DND-41 (cell line): ENCODE measurements around the gene TTYH1.
A peak's percentile ranks its signal among the peaks of the same experiment; 100 is the strongest.
"Not testable (repeated sequence)": the region's sequence is repeated elsewhere in the genome, so short reads cannot be mapped to it uniquely, and the experiment has no call there.

ENCODE experiments used
- ATAC-seq: fragments of 200-7000 bp; cut with Tn5 transposase; 3 replicates; pipeline ENCODE4 v1.9.1; 2021; ENCODE audit warnings: low read depth; ENCODE audit not compliant: insufficient read depth
- DNase-seq: peaks from one replicate; pipeline ENCODE4 v3.0.0-alpha.2; 2020
- H2AFZ ChIP-seq: 2 replicates; pipeline ENCODE4 v1.6.0; 2012; ENCODE audit warnings: low read depth, low read length
- H3K27ac ChIP-seq: 2 replicates; pipeline ENCODE4 v1.5.1; 2012; ENCODE audit warnings: low read length, inconsistent platforms
- H3K27me3 ChIP-seq: fragments of 200-600 bp; sonication (generic); 2 replicates; pipeline ENCODE4 v1.6.0; 2012; ENCODE audit warnings: low read length, mild to moderate bottlenecking, inconsistent platforms; ENCODE audit not compliant: insufficient read depth, poor library complexity
- H3K36me3 ChIP-seq: 2 replicates; pipeline ENCODE4 v1.5.1; 2012; ENCODE audit warnings: low read length, inconsistent platforms; ENCODE audit not compliant: insufficient read depth
- H3K4me1 ChIP-seq: 2 replicates; pipeline ENCODE4 v1.5.1; 2012; ENCODE audit warnings: mild to moderate bottlenecking, low read length; ENCODE audit not compliant: insufficient read depth
- H3K4me2 ChIP-seq: 2 replicates; pipeline ENCODE4 v1.6.0; 2012; ENCODE audit warnings: mild to moderate bottlenecking, moderate library complexity, low read length, inconsistent platforms; ENCODE audit not compliant: insufficient read depth
- H3K4me3 ChIP-seq, 2 experiments: fragments of 200-600 bp in 1 of 2; shearing (Covaris generic) in 1 of 2; 2 replicates each; pipeline ENCODE4 v1.5.1; 2012 to 2016; ENCODE audit warnings: inconsistent platforms in 2 of 2, low read length in 2 of 2, mild to moderate bottlenecking in 2 of 2, low read depth in 1 of 2, moderate library complexity in 1 of 2
- H3K79me2 ChIP-seq: 2 replicates; pipeline ENCODE4 v1.6.0; 2012; ENCODE audit warnings: low read length, inconsistent platforms; ENCODE audit not compliant: insufficient read depth
- H3K9ac ChIP-seq: 2 replicates; pipeline ENCODE4 v1.6.0; 2012; ENCODE audit warnings: low read depth, mild to moderate bottlenecking, inconsistent platforms, low read length, moderate library complexity
- H3K9me3 ChIP-seq: 2 replicates; pipeline ENCODE4 v1.5.1; 2012; ENCODE audit warnings: low read length, moderate library complexity, mild to moderate bottlenecking, inconsistent platforms; ENCODE audit not compliant: insufficient read depth, severe bottlenecking
- H4K20me1 ChIP-seq: 2 replicates; pipeline ENCODE4 v1.6.0; 2012; ENCODE audit warnings: low read length; ENCODE audit not compliant: insufficient read depth
- CTCF ChIP-seq: IDR thresholded peaks from 2 replicates; pipeline ENCODE4 v1.5.1; 2012; ENCODE audit warnings: borderline replicate concordance, low read length, moderate library complexity, mild to moderate bottlenecking; ENCODE audit not compliant: poor library complexity, severe bottlenecking; ENCODE audit errors: extremely low read depth
- EZH2 ChIP-seq: IDR thresholded peaks from 3 replicates; pipeline ENCODE4 v1.6.1; 2012; ENCODE audit warnings: borderline replicate concordance, low read depth, mild to moderate bottlenecking, moderate library complexity, low read length, inconsistent platforms; ENCODE audit not compliant: severe bottlenecking

TTYH1 gene

DNA sequence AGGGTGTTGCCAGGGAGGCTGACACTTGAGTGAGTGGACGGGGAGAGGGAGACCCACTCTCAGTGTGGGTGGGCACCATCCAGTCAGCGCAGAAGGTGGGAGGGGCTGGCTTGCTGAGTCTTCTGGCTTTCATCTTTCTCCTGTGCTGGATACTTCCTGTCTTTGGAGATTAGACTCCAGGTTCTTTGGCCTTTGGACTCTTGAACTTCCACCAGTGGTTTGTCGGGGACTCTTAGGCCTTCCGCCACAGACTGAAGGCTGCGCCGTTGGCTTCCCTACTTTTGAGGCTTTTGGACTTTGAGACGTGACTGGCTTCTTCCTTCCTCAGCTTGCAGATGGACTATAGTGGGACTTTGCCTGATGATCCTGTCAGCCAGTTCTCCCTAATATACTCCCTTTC, 29.5 kb downstream of the TTYH1 start:
- TF ChIP-seq CTCF (no peak), EZH2 (no peak)
- no peak overlapping the region for H3K9ac ChIP-seq
- no peak overlapping the region for H3K4me2 ChIP-seq
- H4K20me1 ChIP-seq: peaks cover 4% of the 10 kb centered on the region
- peaks cover 42% of the 10 kb centered on the region for H3K79me2 ChIP-seq
- no peak overlapping the region for H2AFZ ChIP-seq
- ATAC-seq: no peak
- H3K27ac ChIP-seq: no peak overlapping the region
- no peaks in the 10 kb centered on the region for H3K9me3 ChIP-seq
- H3K36me3 ChIP-seq: peaks cover 22% of the 10 kb centered on the region
- no peaks in the 10 kb centered on the region for H3K27me3 ChIP-seq
- H3K4me3 ChIP-seq: no peak overlapping the region
- DNase-seq: peak; percentile 35
- H3K4me1 ChIP-seq: peaks cover 18% of the 10 kb centered on the region

DNA sequence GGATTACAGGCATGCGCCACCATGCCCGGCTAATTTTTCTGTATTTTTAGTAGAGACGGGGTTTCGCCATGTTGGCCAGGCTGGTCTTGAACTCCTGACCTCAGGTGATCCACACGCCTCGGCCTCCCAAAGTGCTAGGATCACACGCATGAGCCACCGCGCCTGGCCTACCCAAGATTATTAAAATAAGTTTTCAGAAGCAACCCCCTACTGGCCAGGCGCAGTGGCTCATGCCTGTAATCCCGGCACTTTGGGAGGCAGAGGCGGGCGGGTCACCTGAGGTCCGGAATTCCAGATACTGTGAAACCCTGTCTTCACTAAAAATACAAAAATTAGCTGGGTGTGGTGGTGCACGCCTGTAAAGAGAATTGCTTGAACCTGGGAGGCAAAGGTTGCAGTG, 31.1 kb downstream of the TTYH1 start:
- H2AFZ ChIP-seq, H3K27ac ChIP-seq, H3K4me2 ChIP-seq, H3K9ac ChIP-seq, H3K4me3 ChIP-seq, DNase-seq, ATAC-seq, H3K9me3 ChIP-seq, H3K27me3 ChIP-seq: not testable (repeated sequence)
- Histone ChIP-seq H3K36me3 (peaks cover 37% of the 10 kb centered on the region), H3K4me1 (peaks cover 35% of the 10 kb centered on the region), H3K79me2 (peaks cover 58% of the 10 kb centered on the region), H4K20me1 (peaks cover 20% of the 10 kb centered on the region)

GRCh38 chr19:54448040-54448773, 32.9 kb downstream of the TTYH1 start:
- peak overlapping the region; percentile 71 for H3K9ac ChIP-seq
- H3K4me1 ChIP-seq: peaks cover 47% of the 10 kb centered on the region
- H3K4me2 ChIP-seq: peak overlapping the region; percentile 99
- ATAC-seq (peak; percentile 37), DNase-seq (peak; percentile 48)
- peak overlapping the region; percentile 97 for H2AFZ ChIP-seq
- peak overlapping the region; percentile 75 to 99 for H3K4me3 ChIP-seq
- no peaks in the 10 kb centered on the region for H3K9me3 ChIP-seq
- no peak for TF ChIP-seq CTCF
- no peak for TF ChIP-seq EZH2
- peaks cover 39% of the 10 kb centered on the region for H4K20me1 ChIP-seq
- peaks cover 76% of the 10 kb centered on the region for H3K79me2 ChIP-seq
- H3K27me3 ChIP-seq: no peaks in the 10 kb centered on the region
- peaks cover 53% of the 10 kb centered on the region for H3K36me3 ChIP-seq
- H3K27ac ChIP-seq: peak overlapping the region; percentile 97

DNA sequence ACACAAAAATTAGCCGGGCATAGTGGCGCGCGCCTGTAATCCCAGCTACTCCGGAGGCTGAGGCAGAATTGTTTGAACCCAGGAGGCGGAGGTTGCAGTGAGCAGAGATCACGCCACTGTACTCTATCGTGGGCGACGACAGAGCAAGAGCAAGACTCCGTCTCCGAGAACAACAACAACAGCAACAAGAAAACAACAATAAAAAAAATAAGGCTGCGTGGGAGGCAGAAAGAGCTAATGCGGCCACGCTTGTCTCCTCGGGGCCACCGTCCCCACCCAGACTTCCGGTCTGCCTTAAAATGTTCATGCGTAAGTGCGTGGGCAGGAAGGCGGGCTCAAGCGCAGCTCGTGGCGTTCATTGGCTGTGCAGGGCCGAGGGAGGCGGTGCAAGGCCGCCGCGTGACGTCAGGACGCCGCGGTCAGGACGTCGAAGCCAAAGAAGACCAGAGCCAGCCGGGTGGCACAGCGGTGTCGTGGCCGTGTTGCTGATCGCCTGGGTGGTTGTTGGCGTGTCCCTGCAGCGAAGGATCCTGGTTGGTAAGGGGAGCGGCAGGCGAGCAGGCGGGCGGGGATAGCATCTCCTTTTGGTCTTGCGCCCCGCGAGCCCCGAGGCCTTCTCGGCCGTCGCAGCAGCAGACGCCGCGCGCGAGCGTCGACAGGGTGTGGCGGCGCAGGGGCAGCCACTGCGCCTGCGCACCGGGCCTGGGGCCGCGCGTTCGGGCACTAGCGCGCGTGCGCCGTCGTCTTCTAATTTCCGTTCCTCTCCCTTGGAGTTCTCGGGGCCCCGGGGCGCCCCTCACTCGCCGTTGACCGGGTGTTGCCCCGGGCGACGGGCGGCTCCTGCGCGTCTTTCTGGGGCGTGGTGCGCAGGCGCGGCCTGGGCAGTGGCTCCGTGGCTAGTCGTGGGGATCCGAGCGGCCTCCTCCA, 33.8 kb downstream of the TTYH1 start, which contains the start of gene LENG8:
Gene LENG8 (plus strand): TSS at position 426 of the 927 bp plus-strand sequence. CDS start 2,146 bp downstream, outside the sequence.
- no peaks in the 10 kb centered on the region for H3K27me3 ChIP-seq
- peak within 1 kb of the TSS; percentile 99 for H3K4me2 ChIP-seq
- peaks cover 61% of the 10 kb centered on the region for H3K36me3 ChIP-seq
- ATAC-seq (peak; percentile 91), DNase-seq (peak; percentile 97)
- no peaks in the 10 kb centered on the region for H3K9me3 ChIP-seq
- peak within 1 kb of the TSS; percentile 75 to 99 for H3K4me3 ChIP-seq
- peak within 1 kb of the TSS; percentile 97 for H3K27ac ChIP-seq
- peak within 1 kb of the TSS; percentile 71 for H3K9ac ChIP-seq
- H2AFZ ChIP-seq: peak within 1 kb of the TSS; percentile 97
- peak; percentile 5 for TF ChIP-seq CTCF
- TF ChIP-seq EZH2: no peak
- peaks cover 85% of the 10 kb centered on the region for H3K79me2 ChIP-seq
- peaks cover 47% of the 10 kb centered on the region for H4K20me1 ChIP-seq
- peaks cover 47% of the 10 kb centered on the region for H3K4me1 ChIP-seq
